Lower leg skin (tissue), 3 donors: ENCODE data around the gene MEST.

Experiments
- CTCF ChIP-seq, 3 donors: fragments of 450-650 bp; IDR thresholded peaks; one replicate each; pipeline ENCODE4 v1.5.1; 2016; ENCODE audit warnings: antibody characterized with exemption in 3 of 3, mild to moderate bottlenecking in 3 of 3, moderate library complexity in 2 of 3
- POLR2A ChIP-seq, 2 donors: fragments of 450-650 bp; IDR thresholded peaks; one replicate each; pipeline ENCODE4 v1.6.1; 2016 to 2017; ENCODE audit warnings: antibody characterized with exemption in 2 of 2, mild to moderate bottlenecking in 1 of 2, moderate library complexity in 1 of 2

- TF ChIP-seq CTCF (IDR thresholded peaks at IDR 0.05) (no peak), POLR2A (IDR thresholded peaks at IDR 0.05) (no peak)
These were observed 12.9 kb upstream of the MEST start for GRCh38 chr7:130478991-130479390.
